NCI-H526 (cell line): ENCODE data around the gene AP1B1.

Source experiments
- DNase-seq, 2 experiments: peaks; one replicate each; lab custom pipeline; 2025; lab: John Stamatoyannopoulos, UW

Gene AP1B1

DNA sequence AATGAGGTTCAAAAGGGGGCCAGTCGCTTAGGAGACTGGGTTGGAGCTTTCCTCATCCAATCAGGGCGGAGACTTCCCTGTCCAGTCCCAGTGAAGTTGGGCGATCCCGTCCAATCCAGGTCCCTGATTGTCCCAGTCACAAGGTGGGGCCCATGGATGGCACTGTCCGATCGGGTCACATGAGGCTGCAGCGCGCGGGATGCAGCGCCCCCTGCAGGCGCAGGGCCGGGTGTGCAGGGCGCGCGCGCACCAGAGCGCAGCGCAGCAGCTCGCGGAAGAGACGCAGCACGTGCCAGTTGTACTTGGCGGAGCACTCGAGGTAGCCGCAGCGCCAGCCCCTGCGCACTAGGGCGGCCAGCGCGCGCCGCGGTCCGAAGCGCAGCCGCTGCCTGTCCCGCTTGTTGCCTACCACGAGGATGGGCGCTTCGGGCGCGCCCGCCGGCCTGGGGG, 75.2 kb downstream of the AP1B1 start:
- no peak for DNase-seq

DNA sequence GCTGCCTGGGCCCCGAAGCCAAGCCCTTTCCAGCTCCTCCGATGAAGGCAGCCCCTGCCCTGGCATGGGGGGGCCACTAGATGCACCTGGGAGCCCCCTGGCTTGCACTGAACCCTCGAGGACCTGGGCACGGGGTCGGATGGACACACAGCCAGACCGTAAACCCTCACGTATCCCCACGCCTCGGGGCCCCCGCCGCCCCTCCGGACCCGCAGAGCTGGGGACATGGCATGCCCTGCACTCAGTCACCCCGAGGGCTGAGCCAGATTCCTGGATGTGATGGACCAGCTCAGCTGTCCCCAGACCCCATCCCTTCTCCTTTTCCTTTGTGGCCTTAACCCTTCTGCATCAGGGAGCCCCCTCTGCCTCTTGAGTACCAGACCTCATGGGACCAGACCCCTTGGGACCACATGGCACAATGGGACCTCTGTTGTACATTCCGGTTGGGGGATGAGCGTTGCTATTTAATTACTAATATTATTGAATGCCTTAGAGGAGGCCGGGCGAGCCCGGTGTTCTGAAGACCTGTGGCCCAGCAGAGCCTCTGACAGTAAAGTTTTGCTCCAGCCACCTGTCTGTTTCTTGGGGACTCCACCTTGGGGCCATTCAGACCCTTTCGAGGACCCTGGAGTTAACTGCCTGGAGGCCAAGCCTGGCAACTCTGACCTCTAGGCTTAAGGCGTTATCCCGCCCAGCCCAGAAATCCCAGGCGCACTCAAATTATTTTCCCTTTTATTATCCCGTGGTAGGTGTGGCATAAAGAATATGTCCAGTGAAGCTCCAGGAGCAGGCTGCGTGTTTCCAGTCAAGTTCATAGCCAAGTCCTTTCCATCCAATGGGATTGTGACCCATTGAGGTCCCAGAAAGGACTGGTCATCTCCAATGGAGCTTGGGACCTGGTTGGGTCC, 75.9 kb downstream of the AP1B1 start:
- no peak for DNase-seq

DNA sequence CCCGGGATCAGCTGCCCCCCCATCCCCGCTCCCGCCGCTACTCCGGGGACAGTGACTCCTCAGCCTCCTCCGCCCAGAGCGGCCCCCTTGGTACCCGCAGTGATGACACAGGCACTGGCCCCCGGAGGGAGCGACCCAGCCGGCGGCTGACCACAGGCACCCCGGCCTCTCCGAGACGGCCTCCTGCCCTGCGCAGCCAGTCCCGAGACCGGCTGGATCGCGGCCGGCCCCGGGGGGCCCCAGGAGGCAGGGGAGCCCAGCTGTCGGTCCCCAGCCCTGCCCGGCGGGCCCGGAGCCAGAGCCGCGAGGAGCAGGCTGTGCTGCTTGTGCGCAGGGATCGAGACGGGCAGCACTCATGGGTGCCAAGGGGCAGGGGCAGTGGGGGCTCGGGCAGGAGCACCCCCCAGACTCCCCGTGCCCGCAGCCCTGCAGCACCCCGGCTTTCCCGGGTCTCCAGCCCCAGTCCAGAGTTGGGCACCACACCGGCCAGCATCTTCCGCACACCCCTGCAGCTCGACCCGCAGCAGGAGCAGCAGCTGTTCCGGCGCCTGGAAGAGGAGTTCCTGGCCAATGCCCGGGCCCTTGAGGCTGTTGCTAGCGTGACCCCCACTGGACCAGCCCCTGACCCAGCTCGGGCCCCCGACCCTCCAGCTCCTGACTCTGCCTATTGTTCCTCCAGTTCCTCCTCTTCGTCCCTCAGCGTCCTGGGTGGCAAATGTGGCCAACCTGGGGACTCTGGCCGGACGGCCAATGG, 76.7 kb downstream of the AP1B1 start:
- DNase-seq = no peak

DNA sequence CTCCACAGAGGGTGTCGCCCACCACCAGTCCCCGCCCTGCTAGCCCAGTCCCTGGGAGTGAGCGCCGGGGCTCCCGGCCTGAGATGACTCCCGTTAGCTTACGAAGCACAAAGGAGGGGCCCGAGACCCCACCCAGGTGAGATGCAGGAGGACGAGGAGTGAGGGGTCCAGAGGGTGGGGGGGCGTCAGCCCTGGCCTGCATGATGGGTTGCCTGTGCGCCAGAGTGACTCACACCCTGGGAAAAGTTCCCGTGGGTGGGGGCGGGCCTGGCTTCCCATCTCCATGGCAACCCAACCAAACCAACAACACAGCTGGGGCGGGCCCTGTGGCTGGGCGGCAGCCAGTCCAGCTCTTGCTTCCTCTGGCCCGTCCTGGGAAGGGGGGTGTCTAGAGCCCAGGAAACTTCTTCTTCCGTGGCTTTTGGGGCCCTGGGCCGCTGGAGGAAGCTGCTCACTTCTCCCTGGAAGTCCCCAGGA, 77.5 kb downstream of the AP1B1 start:
- peak in 1 of 2 experiments; percentile 57 for DNase-seq

DNA sequence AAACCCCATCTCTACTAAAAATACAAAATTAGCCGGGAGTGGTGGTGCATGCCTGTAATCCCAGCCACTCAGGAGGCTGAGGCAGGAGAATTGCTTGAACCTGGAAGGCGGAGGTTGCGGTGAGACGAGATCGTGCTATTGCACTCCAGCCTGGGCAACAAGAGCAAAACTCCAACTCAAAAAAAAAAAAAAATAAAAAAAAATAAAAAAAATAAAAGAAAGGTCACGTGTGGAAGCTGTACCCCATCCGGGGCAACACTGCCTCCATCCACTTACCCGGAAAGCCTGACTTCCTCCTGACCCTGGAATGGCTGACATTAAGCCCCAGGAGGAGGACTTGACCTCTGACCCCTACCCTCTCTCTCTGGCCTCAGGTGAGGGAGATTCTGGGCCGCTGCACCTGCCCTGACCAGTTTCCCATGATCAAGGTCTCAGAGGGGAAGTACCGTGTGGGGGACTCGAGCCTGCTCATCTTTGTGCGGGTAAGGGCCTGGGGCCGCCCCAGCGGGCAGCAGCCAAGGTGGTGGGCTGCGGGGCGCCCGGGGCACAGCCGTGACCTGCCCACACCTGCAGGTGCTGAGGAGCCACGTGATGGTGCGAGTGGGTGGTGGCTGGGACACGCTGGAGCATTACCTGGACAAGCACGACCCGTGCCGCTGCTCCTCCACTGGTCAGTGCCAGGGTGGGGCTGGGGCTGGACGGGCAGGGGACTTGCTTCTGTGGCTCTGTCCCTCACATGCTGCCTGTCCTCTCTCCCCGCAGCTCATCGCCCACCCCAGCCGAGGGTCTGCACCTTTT, 78.1 kb downstream of the AP1B1 start:
- DNase-seq = no peak

DNA sequence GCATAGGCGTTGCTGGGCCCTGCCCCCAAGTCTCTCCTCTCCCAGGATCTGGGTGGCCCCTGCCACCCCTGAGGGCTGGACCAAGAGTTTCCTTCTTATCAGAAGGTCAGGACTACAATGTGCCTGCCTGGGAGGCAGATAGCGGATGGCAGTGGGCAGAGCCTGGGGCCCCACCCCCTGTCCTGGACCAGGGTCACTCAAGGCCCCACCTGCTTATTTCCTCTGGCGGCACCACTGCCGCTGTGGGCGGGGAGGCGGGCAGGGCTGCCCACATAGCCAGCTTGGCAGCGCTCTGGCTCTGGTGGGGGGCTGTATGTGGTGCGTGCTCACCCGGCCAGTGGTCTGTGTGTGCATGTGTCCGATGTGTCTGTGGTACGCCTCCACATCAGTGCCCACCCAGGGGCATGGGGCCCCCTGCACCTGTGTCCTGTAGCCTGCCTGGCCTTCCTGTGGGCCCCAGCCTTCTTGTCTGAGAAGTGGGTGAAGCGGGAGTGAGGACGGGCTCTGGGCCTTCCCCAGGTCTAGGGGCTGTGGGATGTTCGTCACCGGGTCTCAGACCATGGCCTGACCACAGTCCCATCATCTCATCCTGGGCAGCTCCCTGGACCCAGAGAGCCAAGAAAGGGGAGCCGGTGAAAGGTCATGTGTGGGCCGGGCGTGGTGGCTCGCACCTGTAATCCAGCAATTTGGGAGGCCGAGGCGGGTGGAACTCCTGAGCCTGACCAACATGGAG, 78.9 kb downstream of the AP1B1 start:
- DNase-seq = no peak

DNA sequence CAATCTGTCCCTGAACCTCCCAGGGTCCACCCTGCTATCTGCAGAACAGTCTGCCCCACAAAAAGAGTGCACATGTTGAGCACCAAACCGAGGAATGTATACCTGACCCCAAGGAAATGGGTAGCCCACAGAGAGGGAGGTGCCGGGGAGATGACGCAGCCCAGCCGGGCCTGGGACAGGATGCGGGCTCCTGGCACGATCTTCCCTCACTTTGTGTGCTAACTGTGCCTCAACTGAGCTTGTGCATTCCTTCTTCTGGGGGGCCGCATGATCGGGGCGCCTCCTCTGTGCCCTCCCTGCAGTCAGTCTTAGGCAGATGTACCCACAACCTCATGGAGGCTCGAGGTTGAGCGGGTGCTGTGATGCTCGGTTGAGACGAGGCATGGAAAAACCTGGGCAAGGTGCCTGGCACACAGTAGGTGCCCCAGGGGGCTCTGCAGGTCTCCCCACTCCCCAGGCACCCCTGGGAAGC, 79.5 kb downstream of the AP1B1 start:
- DNase-seq = no peak

DNA sequence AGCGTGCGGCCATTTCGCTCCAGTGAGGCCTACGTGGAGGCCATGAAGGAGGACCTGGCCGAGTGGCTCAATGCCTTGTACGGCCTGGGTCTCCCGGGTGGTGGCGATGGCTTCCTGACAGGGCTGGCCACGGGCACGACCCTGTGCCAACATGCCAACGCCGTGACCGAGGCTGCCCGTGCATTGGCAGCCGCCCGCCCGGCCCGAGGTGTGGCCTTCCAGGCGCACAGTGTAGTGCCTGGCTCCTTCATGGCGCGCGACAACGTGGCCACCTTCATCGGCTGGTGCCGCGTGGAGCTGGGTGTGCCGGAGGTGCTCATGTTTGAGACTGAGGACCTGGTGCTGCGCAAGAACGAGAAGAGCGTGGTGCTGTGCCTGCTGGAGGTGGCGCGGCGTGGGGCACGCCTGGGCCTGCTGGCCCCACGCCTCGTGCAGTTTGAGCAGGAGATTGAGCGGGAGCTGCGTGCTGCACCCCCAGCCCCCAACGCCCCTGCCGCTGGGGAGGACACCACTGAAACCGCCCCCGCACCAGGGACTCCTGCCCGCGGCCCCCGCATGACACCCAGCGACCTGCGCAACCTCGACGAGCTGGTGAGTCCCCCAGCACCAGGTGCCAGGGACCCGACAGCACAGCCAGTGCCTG, 80.1 kb downstream of the AP1B1 start:
- DNase-seq = no peak

DNA sequence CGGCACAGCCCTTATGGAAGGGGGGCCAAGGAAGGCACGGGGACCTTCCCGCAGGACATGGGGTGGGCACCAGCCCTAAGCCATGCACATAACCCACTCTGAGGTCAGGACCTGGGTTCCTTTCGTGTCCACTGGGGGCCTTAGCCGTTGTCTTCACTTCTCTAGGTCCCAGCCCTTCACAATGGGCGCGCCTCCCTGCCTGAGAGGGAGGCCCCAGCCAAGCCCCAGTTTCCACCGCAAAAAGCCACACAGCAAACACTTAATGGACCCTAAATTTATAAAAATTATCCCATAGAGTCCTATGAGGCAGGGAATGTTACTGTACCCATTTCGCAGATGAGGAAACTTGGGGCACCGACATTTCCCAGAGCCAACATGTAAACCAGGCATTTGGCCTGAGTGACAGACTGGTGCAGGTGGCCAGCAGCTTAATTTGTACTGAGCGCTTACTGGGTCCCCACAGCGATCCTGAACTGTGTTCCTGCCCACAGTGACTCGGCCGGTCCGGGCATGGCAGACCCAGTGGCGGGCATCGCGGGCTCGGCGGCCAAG, 80.7 kb downstream of the AP1B1 start:
- no peak for DNase-seq

DNA sequence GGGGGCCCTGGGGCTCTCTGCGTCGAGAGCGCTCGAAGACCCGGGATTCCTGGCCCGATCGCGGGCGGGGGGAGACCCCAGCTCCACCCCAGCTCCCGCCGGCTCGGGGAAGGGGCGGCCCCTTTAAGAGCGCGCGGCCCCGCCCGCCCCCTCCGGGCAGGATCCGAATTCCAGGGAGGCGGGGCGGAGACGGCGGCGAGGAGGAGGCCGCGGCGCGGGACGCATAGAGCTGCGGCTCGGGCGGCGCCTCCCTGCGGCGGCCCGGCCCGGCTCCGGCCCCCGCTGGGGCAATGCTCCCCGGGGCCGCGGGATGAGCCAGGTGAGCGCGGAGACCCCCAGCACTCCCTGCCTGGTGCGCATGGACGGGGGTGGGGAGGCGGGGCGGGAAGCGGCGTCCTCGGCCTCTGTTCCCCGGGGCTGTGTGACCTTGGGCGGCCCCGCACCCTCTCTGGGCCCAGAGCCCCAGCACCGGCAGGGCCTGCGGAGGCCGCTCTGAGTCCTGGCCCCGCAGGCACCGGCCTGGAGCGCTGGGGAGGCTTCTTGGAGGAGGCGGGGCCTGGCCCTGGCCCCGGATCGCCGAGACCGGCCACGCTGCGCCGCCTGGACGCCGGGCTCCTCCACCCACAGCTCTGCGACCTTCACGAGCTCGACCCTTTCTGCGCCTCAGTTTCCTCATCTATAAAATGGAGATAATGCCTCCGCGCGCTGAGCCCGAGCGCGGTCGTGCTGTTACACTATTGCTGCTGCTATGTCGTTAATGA, 81.4 kb downstream of the AP1B1 start:
- peak in 1 of 2 experiments; percentile 74 for DNase-seq

DNA sequence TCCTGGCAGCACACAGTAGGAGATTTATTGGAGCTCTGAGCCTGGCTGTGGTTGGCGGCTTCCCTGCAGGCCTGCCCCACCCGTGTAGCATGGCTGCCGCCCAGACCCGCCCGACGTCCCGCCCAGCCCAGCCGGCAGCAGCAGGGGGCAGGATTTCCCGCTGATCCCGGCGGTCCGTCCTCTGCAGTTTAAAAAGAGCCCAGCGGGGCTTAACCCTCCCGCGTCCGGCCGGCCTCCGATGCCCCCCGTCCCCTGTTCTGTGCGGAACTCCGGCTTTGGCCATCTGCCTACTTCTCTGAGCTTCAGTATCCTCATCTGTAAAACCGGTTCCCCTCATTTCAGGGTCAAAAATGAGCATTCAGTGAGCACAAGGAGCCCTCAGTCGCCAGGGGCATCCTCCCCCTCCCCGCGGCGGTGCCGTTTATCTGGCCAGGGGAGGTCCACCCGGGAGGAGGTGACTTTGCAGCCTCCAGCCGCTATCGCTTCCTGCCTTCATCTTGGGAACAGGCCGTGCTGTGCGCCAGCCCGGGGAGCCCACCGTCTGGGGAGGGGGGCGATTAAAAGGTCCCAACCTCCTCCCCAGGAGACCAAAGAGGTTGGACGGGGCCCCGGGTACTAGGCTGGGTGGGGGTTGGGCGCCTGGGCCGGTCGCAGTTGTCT, 82.1 kb downstream of the AP1B1 start, which contains the start of gene GAS2L1:
GAS2L1 (plus strand) TSS at position 476 of the 660 bp plus-strand sequence. CDS start 1,456 bp downstream, outside the sequence.
- DNase-seq = peak in 1 of 2 experiments; percentile 82

DNA sequence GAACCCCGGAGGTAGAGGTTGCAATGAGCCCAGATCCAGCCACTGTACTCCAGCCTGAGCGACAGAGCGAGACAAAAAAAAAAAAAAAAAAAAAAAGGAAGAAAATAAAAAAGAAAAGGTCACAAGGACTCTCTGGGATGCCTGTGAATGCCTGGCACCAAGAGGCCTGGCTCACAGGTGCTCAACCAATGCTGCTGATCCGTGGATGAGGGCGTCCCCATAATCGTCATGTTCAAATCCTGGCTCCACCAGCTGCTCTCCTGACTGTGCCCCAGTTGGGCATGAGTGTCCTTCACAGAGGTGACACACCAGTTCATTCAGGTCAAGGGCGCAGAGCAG, 82.6 kb downstream of the AP1B1 start:
- no peak for DNase-seq

DNA sequence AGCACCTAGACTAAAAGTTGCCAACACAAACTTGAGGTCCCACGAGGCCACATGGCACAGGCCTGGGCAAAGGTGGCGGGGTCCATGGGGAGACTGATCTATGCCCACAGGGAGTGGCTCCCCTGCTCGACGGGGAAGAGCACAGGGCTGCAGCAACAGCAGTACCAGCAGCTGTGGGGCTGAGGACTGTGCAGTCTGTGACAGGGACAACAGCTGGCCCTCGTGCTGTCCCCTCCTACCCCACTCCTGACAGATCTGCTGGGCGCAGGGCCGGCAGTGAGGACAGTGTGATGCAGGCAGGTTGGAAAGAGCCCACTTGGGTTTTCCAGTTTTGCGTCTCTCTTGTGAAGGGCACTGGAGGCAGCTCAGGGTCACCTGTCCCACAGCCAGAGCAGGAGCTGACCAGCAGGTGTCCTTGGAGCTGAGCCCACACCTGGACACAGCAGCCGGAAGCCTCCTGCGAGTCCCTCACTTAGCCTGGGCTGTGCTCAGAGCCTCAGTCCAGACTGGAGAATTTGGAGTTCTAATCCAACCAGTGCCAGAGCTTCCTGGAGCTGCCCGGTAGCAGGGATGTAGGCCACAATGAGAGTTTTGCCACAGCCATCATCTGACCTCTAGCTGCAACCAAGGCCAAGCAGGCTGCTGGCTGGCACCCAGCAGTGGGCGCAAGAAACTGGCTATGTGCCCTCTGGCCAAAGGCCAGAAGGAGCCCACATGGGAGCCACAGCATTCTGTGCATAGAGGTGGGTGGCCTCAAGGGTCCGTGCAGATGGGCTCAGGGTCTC, 85.5 kb downstream of the AP1B1 start:
- no peak for DNase-seq

DNA sequence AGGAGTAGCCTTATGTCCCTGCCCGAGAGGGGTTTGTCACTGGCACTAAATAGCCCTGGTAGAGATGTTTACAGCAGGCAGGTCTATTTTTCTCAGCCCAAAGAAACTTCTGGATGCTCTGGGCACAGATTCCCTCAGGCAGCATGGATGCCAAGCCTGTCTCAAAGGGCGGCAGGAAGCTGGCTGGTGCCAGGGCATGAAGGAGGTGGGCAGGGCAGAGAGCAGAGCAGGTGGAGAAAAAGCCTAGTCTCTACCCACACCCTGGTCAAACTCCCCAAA, 86.0 kb downstream of the AP1B1 start:
- DNase-seq = no peak

DNA sequence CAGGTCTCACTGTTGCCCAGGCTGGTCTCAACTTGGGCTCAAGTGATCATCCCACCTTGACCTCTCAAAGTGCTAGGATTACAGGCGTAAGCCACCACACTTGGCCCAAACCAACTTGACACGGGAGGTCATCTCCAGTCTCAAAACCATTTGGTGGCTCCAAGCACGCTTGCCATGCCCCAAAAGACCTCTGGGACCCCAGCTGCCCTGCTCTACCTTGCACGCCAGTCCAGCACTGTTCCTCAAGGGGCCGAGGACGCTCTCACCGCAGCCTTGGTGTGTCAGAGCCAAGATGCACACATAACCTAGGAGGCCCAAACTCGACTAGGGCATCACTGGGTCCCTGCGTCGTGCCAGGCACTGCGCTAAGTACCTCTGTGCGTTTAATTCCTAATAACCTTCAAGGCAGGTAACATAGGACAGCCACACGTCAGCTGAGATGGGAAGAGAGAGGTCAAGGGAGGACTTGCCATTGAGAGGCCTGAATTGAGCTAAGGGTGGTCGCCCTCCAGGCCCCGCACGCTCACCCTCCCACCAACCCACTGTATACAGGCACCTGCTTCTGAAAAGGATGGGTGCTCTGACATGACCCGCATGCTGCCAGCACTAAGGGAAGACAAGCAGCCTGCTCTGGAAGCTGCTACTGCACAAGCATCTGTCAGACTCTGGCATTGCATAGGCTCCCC, 86.5 kb downstream of the AP1B1 start:
- peak in 1 of 2 experiments; percentile 10 for DNase-seq

DNA sequence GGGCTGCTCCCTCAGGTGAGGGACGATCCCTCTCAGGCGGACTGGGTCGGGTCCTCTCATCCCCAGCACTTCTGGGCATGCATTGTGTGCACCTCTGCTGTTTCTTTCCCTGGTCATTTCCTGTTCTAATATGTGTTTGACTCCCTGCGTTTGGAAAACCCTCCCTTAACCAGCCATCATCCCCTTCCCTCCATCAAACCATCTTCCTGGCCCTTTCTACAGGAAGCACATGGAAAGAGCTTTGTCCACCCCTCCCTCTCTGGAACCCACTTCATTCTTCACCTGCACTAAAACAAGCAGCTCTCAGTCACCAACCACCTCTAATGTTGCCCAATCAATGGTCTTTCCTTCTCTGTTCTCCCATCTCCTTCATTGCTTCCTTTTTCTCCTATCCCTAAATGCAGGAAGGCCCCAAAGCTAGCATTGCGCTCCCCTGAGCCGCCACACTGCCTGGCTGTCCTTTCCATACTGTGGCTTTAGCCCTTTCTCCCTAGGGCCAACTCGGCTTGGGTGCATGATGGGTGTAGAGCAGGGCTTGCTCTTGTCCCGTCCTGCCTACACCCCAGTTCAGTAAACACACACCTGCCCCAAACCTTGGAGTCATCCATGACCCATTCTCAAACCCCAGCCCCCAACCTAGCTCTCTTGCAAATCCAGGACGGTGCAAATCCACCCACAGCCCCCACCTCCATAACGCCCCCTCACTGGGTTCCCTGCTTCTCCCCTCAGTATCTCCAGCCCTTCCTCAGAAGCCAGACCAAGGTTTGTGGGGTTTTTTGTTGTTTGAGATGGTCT, 87.4 kb downstream of the AP1B1 start:
- DNase-seq = no peak

DNA sequence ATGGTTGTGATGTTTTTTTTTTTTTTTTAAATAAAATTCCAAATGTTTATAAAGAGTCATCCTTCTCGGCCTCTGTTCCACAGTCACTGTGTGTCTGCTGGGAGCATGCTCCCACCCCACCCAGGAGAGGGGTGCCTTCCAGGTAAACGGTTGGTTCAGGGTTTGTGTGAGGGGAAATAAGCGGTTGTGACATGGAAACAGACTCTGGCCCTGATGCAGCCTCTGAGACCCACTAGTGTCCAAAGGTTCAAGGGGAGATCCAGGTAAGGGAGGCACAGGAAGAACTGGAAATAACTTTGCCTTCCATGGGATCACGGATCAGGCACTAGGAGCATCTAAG, 87.9 kb downstream of the AP1B1 start:
- DNase-seq = no peak
